Neural cell (in vitro differentiated cells): Measurements from ENCODE around the gene KRTAP10-4.

Experiments
- POLR2AphosphoS5 ChIP-seq: IDR thresholded peaks from 2 replicates; pipeline ENCODE4 v1.6.1; 2012
- SMC3 ChIP-seq: fragments of 450-650 bp; conservative IDR thresholded peaks from 2 replicates; pipeline ENCODE4 v1.6.1; 2014; ENCODE audit warnings: antibody characterized with exemption, mild to moderate bottlenecking, moderate library complexity; ENCODE audit not compliant: poor library complexity
- TAF1 ChIP-seq: IDR thresholded peaks from 2 replicates; pipeline ENCODE4 v1.6.1; 2012; ENCODE audit warnings: low read depth
- TF ChIP-seq, protein P1 (sequence below): fragments of 450-650 bp; IDR thresholded peaks from 2 replicates; pipeline ENCODE4 v1.5.1; 2014; ENCODE audit warnings: antibody characterized with exemption, mild to moderate bottlenecking, moderate library complexity; ENCODE audit not compliant: poor library complexity, severe bottlenecking

DNA sequence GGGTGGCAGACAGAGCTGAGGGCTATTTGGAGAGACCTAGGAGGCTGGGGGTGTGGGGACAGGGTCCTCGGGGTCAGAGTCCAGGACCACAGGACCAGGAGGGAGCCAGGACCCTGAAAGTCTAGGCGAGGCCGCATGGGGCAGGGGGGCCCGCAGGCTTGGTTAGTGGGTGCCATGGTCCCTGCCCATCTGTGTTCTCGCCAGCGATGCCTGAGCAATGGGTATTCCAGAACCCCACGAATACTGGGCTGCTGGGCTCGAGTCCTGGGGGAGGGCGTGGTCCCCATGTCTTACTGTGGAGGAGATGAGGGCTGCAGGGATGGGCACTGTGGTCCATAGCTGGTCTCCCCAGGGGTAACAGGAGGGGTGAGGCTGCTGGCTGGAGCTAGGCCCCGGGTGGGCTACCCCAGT is 16.8 kb downstream of the KRTAP10-4 start:
- TF ChIP-seq, protein P1, sequence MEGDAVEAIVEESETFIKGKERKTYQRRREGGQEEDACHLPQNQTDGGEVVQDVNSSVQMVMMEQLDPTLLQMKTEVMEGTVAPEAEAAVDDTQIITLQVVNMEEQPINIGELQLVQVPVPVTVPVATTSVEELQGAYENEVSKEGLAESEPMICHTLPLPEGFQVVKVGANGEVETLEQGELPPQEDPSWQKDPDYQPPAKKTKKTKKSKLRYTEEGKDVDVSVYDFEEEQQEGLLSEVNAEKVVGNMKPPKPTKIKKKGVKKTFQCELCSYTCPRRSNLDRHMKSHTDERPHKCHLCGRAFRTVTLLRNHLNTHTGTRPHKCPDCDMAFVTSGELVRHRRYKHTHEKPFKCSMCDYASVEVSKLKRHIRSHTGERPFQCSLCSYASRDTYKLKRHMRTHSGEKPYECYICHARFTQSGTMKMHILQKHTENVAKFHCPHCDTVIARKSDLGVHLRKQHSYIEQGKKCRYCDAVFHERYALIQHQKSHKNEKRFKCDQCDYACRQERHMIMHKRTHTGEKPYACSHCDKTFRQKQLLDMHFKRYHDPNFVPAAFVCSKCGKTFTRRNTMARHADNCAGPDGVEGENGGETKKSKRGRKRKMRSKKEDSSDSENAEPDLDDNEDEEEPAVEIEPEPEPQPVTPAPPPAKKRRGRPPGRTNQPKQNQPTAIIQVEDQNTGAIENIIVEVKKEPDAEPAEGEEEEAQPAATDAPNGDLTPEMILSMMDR: no peak
- TF ChIP-seq SMC3 (no peak), TAF1 (no peak), POLR2AphosphoS5 (no peak)
